Measurements from ENCODE around the gene FRMD4A.

DNA sequence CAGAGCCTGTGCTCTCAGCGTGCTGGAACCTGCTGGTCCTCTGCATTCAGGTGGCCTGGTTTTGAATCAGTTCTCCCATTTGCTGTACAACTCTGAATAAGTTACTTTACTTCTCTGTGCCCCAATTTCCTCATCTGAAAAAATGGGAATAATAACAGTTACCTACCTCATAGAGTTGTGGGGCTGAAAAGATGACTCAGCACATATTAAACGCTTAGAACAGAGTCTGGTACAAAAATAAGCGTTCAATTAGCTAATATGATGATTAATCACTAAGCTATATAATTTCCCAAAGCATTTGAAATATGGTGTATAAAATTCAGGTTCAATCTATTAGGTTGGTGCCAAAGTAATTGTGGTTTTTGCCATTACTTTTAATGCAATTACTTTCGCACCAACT lies 484.8 kb downstream of the FRMD4A start:
- TF ChIP-seq TAF1 (IDR thresholded peaks at IDR 0.05; ENCODE audit: low read depth, low read length), result no peak
- TF ChIP-seq POLR2A (IDR thresholded peaks at IDR 0.05; ENCODE audit: low read depth, low read length), result no peak
- no peak for TF ChIP-seq SPI1 (IDR thresholded peaks at IDR 0.05; ENCODE audit: low read depth, low read length)
- no peak for TF ChIP-seq POLR2AphosphoS5 (IDR thresholded peaks at IDR 0.05; ENCODE audit: low read depth, low read length)
- no peak for TF ChIP-seq PAX5 (IDR thresholded peaks at IDR 0.05; ENCODE audit: insufficient read depth, low read length, severe bottlenecking)
- no peak for TF ChIP-seq POU2F2 (IDR thresholded peaks at IDR 0.05; ENCODE audit: low read depth, low read length)
